ENCODE measurements around the gene TCL1A. TPM values are rescaled to one million over a fixed set of nuclear protein-coding genes. Genes with fewer than 3 reads are reported as not detected.
"Not testable (repeated sequence)": the region's sequence is repeated elsewhere in the genome, so short reads cannot be mapped to it uniquely, and the experiment has no call there.

The TCL1A gene
- total and polyA plus RNA-seq, 4 donors = 0.21 to 5.0 (median 1.6) TPM

DNA sequence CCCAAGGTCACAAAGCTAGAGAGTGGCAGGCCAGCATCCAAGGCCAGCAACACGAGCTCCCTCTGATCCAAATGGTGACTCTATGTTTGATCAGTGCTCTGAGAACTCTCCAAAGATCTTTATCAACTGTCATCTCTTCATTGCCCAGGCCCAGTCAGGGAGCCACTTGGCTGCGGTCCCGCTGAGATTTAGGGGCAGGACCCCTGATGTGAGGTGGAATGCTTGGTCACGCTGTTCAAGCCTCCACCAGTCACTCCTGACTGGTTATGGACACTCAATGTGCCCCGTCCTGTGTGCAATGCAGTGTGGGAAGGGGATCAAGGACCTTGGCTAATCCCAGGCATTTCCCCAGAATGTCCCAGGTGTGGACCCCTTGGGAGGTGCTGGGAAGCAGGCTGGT, 47.5 kb downstream of the TCL1A start:
- Histone ChIP-seq H3K9ac (ENCODE audit: insufficient read depth in 1 of 2, low read length in 2 of 2) (no peak overlapping the region), H3K36me3 (ENCODE audit: control insufficient read depth in 4 of 4, insufficient read depth in 4 of 4, low read length in 4 of 4) (no peaks in the 10 kb centered on the region), H3K4me3 (no peak overlapping the region), H3K9me3 (ENCODE audit: control insufficient read depth in 4 of 4, insufficient read depth in 3 of 4, low read length in 3 of 4) (peaks cover 0 to 3% (median 0%) of the 10 kb centered on the region in 4 donors), H3K4me1 (ENCODE audit: control insufficient read depth in 5 of 5, insufficient read depth in 5 of 5, low read length in 5 of 5) (no peaks in the 10 kb centered on the region), H3K27ac (ENCODE audit: low read depth in 1 of 2, low read length in 1 of 2) (no peak overlapping the region), H3K27me3 (ENCODE audit: control insufficient read depth in 3 of 3, insufficient read depth in 3 of 3, low read length in 2 of 3) (no peaks in the 10 kb centered on the region)
- TF ChIP-seq, protein P1, sequence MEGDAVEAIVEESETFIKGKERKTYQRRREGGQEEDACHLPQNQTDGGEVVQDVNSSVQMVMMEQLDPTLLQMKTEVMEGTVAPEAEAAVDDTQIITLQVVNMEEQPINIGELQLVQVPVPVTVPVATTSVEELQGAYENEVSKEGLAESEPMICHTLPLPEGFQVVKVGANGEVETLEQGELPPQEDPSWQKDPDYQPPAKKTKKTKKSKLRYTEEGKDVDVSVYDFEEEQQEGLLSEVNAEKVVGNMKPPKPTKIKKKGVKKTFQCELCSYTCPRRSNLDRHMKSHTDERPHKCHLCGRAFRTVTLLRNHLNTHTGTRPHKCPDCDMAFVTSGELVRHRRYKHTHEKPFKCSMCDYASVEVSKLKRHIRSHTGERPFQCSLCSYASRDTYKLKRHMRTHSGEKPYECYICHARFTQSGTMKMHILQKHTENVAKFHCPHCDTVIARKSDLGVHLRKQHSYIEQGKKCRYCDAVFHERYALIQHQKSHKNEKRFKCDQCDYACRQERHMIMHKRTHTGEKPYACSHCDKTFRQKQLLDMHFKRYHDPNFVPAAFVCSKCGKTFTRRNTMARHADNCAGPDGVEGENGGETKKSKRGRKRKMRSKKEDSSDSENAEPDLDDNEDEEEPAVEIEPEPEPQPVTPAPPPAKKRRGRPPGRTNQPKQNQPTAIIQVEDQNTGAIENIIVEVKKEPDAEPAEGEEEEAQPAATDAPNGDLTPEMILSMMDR (IDR thresholded peaks at IDR 0.05; ENCODE audit: control extremely low read depth, extremely low read depth) = no peak
- DNase-seq (no peak), ATAC-seq (ENCODE audit: insufficient read depth, low FRiP score) (no peak)
- 54 to 74% methylated on average over 5 of the region's 5 CpGs for WGBS, 2 donors

DNA sequence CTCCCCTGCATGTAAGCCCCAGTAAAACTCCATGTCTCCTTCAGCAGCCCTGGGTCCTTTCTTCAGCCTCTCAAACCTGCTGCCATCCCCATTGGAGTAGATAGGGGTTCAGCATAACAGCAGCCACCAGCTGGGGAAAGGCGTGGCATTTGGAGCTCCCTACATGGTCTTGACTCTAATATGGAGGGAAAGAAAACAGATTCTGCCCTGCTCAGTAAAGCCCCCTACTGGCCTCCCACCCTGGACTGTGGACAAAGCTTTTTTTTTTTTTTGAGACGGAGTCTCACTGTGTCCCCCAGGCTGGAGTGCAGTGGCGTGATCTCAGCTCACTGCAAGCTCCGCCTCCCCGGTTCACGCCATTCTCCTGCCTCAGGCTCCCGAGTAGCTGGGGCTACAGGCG, 48.4 kb downstream of the TCL1A start:
- 65 to 66% methylated on average over 8 of the region's 8 CpGs for WGBS, 2 donors
- not testable (repeated sequence) for DNase-seq

DNA sequence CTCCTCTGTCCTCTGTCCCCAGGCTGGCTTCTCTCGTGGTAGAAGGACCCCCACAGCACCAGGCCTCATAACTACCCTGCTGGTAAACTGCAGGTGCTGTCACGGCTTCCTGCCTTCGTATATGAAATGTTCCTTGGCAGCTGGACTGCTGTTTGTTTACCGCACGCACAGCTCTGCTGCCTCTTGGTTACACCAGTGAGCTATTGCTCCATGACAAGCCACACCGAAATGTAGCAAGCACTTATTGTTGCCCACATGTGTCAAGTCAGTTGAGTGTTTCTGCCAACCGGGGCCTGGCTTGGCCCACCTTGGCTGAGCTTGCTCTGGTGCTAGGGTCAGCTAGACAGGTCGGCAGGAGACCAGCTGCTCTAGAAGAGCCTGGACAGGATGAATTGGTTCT, 49.4 kb downstream of the TCL1A start:
- no peak overlapping the region for H3K4me3 ChIP-seq
- peaks cover 0 to 3% (median 0%) of the 10 kb centered on the region in 4 donors for H3K9me3 ChIP-seq (ENCODE audit: control insufficient read depth in 4 of 4, insufficient read depth in 3 of 4, low read length in 3 of 4)
- 81 to 86% methylated on average over 8 of the region's 8 CpGs for WGBS, 2 donors
- no peak for ATAC-seq (ENCODE audit: insufficient read depth, low FRiP score)
- H3K27me3 ChIP-seq (ENCODE audit: control insufficient read depth in 3 of 3, insufficient read depth in 3 of 3, low read length in 2 of 3) = no peaks in the 10 kb centered on the region
- no peak overlapping the region for H3K9ac ChIP-seq (ENCODE audit: insufficient read depth in 1 of 2, low read length in 2 of 2)
- H3K27ac ChIP-seq (ENCODE audit: low read depth in 1 of 2, low read length in 1 of 2) = no peak overlapping the region
- peaks cover 0 to 13% (median 0%) of the 10 kb centered on the region in 5 donors for H3K4me1 ChIP-seq (ENCODE audit: control insufficient read depth in 5 of 5, insufficient read depth in 5 of 5, low read length in 5 of 5)
- no peaks in the 10 kb centered on the region for H3K36me3 ChIP-seq (ENCODE audit: control insufficient read depth in 4 of 4, insufficient read depth in 4 of 4, low read length in 4 of 4)
- DNase-seq = no peak
- TF ChIP-seq, protein P1 (IDR thresholded peaks at IDR 0.05; ENCODE audit: control extremely low read depth, extremely low read depth) = no peak

More for the DNA sequence above, 48.4 kb downstream of the TCL1A start:
- not testable (repeated sequence) for H3K9me3 ChIP-seq (ENCODE audit: control insufficient read depth in 4 of 4, insufficient read depth in 3 of 4, low read length in 3 of 4); H3K4me3 ChIP-seq; H3K9ac ChIP-seq (ENCODE audit: insufficient read depth in 1 of 2, low read length in 2 of 2); ATAC-seq (ENCODE audit: insufficient read depth, low FRiP score); H3K36me3 ChIP-seq (ENCODE audit: control insufficient read depth in 4 of 4, insufficient read depth in 4 of 4, low read length in 4 of 4); H3K27me3 ChIP-seq (ENCODE audit: control insufficient read depth in 3 of 3, insufficient read depth in 3 of 3, low read length in 2 of 3); H3K4me1 ChIP-seq (ENCODE audit: control insufficient read depth in 5 of 5, insufficient read depth in 5 of 5, low read length in 5 of 5); H3K27ac ChIP-seq (ENCODE audit: low read depth in 1 of 2, low read length in 1 of 2)

DNA sequence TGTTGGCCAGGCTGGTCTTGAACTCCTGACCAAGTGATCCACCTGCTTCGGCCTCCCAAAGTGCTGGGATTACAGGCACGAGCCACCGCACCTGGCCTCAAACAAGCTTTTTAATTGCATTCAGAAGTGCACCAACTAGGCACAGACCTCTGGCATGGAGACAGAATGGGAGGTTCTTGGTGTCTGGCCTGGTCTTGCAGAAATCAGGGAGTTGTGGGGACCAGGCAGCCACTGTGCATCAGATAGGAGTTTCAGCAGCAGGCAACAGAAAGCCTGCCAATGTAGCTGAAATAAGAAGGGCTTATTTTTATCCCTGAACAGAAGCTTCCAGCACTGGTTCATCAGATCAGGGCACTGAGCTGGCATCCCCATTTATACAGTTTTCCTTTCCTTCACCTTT, 49.9 kb downstream of the TCL1A start:
- Histone ChIP-seq H3K36me3 (ENCODE audit: control insufficient read depth in 4 of 4, insufficient read depth in 4 of 4, low read length in 4 of 4) (no peaks in the 10 kb centered on the region), H3K27me3 (ENCODE audit: control insufficient read depth in 3 of 3, insufficient read depth in 3 of 3, low read length in 2 of 3) (no peaks in the 10 kb centered on the region), H3K4me3 (no peak overlapping the region), H3K9me3 (ENCODE audit: control insufficient read depth in 4 of 4, insufficient read depth in 3 of 4, low read length in 3 of 4) (peaks cover 0 to 3% (median 0%) of the 10 kb centered on the region in 4 donors), H3K4me1 (ENCODE audit: control insufficient read depth in 5 of 5, insufficient read depth in 5 of 5, low read length in 5 of 5) (peaks cover 0 to 14% (median 0%) of the 10 kb centered on the region in 5 donors), H3K27ac (ENCODE audit: low read depth in 1 of 2, low read length in 1 of 2) (no peak overlapping the region), H3K9ac (ENCODE audit: insufficient read depth in 1 of 2, low read length in 2 of 2) (no peak overlapping the region)
- DNase-seq (peak in 1 of 3 donors; percentile 18), ATAC-seq (ENCODE audit: insufficient read depth, low FRiP score) (no peak)
- WGBS, 2 donors = 92 to 93% methylated on average over 3 of the region's 3 CpGs
- TF ChIP-seq, protein P1 (IDR thresholded peaks at IDR 0.05; ENCODE audit: control extremely low read depth, extremely low read depth) = no peak

Measured in lung (tissue), 12 donors.